Measurements from ENCODE around the gene MAP3K13.

GRCh38 chr3:185363662-185364203, 797 bp downstream of the MAP3K13 start:
- TF ChIP-seq, protein P1, sequence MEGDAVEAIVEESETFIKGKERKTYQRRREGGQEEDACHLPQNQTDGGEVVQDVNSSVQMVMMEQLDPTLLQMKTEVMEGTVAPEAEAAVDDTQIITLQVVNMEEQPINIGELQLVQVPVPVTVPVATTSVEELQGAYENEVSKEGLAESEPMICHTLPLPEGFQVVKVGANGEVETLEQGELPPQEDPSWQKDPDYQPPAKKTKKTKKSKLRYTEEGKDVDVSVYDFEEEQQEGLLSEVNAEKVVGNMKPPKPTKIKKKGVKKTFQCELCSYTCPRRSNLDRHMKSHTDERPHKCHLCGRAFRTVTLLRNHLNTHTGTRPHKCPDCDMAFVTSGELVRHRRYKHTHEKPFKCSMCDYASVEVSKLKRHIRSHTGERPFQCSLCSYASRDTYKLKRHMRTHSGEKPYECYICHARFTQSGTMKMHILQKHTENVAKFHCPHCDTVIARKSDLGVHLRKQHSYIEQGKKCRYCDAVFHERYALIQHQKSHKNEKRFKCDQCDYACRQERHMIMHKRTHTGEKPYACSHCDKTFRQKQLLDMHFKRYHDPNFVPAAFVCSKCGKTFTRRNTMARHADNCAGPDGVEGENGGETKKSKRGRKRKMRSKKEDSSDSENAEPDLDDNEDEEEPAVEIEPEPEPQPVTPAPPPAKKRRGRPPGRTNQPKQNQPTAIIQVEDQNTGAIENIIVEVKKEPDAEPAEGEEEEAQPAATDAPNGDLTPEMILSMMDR (conservative IDR thresholded peaks at IDR 0.05 in 1 of 2, IDR thresholded peaks at IDR 0.05 in 1 of 2; ENCODE audit: low read depth in 1 of 2, low read length in 2 of 2) = no peak
- no peak for TF ChIP-seq EZH2 (IDR thresholded peaks at IDR 0.05; ENCODE audit: low read length, missing control alignments)

Measured in fibroblast of lung (primary cell).